HG03135 (cell line): ENCODE results near the gene GALK2.
A peak's percentile ranks its signal among the peaks of the same experiment; 100 is the strongest.
"Not testable (repeated sequence)": the region's sequence is repeated elsewhere in the genome, so short reads cannot be mapped to it uniquely, and the experiment has no call there.

Experiments
- ATAC-seq: cut with Tn5 transposase; IDR thresholded peaks from one replicate; pipeline ENCODE4 v1.9.1; 2021; ENCODE audit warnings: mild to moderate bottlenecking, moderate library complexity; ENCODE audit not compliant: unreplicated experiment

The GALK2 gene

GRCh38 chr15:49163678-49164077 is 6.4 kb upstream of the GALK2 start:
- no peak for ATAC-seq

DNA sequence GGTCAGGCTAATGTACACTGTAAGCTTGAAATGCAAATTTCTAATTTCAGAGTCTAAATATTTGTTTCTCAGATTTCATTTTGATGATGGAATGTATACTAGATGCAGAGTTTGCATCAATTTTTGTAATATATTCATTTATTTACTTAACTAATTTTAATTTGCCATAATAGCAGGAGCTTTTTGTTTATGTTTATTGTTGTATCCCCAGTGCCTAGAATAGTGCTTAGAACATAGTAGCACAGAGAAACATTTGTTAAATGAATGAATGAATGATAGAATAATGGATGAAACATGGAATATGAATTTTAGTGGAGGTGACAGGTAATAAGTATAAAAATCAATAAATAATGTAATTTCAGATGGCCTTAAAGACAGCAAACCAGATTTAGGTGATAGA is 5.2 kb upstream of the GALK2 start:
- ATAC-seq = no peak

- no peak for ATAC-seq
These were observed 2.0 kb upstream of the GALK2 start for GRCh38 chr15:49168016-49168415.

DNA sequence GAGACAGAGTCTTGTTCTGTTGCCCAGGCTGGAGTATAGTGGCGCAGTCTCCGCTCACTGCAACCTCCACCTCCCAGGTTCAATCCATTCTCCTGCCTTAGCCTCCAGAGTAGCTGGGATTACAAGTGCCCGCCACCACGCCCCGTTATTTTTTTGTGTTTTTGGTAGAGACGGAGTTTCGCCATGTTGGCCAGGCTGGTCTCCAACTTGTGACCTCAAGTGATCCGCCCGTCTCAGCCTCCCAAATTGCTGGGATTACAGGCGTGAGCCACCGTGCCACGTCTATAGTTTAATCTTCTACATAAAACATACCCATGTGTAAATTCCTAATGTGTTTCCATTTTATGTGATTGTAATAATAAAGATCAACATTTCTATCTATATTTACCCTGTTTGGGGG is 1.7 kb downstream of the GALK2 start:
- ATAC-seq = no peak

DNA sequence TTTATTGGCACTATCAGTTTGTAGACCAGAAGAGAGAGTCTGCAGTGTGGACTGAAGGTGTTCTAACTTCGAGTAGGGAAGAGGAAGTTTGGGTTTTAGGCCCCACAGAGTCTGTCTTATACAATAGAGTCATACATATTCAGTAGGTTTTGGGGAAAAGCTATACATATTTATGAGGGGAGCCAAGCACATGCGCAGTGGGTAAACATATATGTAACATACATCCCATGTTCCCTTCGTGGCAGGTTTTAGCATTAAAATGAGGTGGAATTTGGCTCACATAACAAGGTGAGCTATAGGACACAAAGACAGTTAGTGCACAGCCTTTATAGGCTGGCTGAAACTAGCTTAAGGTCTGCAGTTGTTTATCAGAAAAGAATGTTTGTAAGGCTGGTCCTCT is 4.9 kb downstream of the GALK2 start:
- ATAC-seq = no peak

GRCh38 chr15:49175582-49176397 is 5.7 kb downstream of the GALK2 start:
- ATAC-seq = not testable (repeated sequence)

DNA sequence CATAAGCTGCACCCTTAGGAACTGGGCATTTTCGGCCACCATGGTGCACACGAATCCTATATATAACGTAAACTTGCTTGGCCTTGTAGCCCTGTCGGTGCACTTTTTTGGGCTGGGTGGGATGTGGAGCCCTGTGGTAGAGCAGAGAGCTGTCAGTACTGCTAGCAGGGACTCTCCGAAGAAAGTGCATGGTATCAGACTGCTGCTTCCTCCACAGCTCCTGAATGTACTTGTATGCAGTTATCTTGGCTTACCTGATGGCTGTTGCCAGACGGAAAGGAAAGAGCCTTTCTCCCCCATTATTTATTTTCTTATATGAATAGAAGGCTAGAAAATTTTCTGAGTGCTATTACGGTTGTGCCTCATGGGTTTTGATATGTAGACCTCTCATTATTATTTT is 8.4 kb downstream of the GALK2 start:
- no peak for ATAC-seq

GRCh38 chr15:49179433-49180190 is 9.6 kb downstream of the GALK2 start:
- ATAC-seq = no peak

DNA sequence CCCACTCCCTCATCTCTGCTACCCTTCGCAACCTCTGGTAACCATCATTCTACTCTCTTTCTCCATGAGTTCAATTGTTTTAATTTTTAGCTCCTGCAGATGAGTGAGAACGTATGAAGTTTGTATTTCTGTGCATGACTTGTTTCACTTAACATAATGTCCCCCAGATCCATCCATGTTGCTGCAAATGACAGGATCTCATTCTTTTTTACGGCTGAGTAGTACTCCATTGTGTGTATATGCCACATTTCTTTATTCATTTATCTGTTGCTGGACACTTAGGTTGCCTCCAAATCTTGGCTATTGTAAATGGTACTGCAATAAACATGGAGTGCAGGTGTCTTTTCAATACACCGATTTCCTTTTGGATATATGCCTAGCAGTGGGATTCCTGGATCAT is 12.1 kb downstream of the GALK2 start:
- no peak for ATAC-seq

DNA sequence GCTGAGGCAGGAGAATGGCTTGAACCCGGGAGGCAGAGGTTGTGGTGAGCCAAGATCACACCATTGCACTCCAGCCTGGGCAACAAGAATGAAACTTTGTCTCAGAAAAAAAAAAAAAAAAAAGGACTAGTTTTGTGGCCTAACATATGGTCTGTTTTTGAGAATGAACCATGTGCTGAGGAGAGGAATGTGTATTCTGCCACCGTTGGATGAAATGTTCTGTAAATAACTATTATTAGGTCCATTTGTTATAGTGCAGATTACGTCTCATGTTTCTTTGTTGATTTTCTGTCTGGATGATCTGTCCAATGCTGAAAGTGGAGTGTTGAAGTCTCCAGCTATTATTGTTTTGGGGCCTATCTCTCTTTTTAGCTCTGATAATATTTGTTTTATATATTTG is 13.7 kb downstream of the GALK2 start:
- ATAC-seq = not testable (repeated sequence)

DNA sequence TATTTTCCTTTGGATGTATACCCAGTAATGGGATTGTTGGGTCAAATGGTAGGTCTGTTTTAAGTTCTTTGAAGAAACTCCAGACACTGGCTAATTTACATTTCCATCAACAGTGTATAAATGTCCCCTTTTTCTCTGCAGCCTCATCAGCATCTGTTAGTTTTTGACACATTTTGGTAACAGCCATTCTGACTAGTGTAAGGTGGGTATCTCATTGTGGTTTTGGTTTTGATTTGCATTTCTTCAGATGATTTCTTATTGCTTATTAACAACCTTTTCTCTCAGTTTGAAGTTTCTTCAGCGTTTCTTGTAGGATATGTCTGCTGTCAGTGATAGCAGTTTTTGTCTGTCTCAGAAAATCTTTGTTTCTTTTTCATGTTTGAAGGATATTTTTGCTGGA is 15.4 kb downstream of the GALK2 start:
- ATAC-seq = peak; percentile 71

- ATAC-seq = no peak
These were observed 17.6 kb downstream of the GALK2 start for GRCh38 chr15:49187549-49188245.

DNA sequence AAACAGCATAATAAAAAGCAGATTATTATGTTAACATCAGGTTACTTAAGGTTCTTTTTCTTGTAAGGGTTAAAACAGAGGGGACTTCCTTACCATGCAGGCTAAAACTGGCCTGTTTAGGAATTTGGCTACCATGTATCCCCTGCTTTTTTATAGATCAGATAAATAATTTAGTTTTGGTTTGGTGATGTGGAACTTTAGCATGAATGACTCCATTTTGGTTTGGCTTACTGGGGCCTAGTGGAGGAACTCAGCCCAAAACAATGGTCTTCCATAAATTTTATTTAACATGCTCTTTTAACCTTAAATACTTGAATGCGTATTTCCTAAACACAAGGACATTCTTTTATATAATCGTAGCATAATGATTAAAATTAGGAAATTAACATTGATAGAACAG is 18.9 kb downstream of the GALK2 start:
- ATAC-seq = no peak

DNA sequence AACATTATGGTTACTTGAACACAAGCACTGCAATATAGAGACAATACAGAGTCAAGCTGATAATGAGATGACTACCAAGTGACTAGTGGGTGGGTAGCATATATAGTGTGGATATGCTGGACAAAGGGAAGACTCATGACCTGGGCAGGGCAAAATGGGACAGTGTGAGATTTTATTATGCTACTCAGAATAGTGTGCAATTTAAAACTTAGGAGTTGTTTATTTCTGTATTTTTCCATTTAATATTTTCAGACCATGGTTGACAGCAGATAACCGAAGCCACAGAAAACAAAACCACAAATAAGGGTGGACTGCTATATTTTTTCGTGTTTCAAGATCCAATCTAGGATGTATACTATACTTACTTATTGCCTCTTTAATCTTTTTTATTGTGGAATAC is 19.6 kb downstream of the GALK2 start:
- no peak for ATAC-seq

GRCh38 chr15:49190586-49190985 is 20.5 kb downstream of the GALK2 start:
- ATAC-seq = no peak

- no peak for ATAC-seq
These were observed 21.8 kb downstream of the GALK2 start for GRCh38 chr15:49191892-49192291.

GRCh38 chr15:49196856-49197255 is 26.8 kb downstream of the GALK2 start:
- no peak for ATAC-seq

DNA sequence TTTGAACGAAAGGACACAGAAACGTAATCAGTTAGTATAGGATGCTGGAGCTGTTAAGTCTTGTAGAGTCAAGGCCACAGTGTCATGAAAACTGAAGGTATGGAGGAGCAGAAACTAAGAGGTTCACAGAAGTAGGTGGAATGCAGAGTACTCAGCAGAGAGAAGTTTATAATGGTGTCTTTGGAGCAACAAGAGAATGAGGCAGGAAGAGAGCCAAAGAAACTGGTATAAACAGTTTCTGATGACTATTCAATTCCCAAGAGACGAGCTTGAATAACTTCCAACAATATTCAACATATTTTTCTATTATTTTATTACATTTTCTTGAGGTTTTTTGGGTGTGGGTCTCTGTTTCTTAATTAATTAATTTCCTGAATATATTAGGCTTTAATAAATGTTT is 29.6 kb downstream of the GALK2 start:
- ATAC-seq = no peak

DNA sequence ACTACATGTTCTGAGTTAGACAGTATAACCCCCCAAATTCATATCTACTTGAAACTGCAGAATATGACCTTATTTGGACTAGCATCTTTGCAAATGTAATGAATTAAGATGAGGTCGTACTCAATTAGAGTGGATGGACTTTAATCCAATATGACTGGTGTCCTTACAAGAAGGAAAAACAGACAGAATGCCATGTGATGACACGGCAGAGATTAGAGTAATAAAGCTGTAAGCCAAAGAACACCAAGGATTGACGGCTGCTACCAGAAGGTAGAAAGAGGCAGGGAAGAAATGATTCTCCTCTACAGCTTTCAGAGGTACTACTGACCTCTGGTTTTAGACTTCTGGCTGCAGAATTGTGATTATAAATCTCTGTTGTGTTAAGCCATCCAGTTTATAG is 30.3 kb downstream of the GALK2 start:
- no peak for ATAC-seq

DNA sequence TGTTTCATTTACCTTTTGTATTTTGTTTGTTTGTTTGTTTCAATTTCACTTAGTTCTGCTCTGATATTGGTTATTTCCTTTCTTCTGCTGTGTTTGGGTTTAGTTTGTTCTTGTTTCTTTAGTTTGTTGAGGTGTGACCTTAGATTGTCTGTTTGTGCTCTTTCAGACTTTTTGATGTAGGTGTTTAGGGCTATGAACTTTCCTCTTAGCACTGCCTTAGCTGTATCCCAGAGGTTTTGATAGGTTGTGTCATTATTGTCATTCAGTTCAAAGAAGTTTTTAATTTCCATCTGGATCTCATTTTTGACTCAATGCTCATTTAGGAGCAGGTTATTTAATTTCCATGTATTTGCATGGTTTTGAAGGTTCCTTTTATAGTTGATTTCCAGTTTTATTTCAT is 38.1 kb downstream of the GALK2 start:
- ATAC-seq = not testable (repeated sequence)

- no peak for ATAC-seq
These were observed 42.9 kb downstream of the GALK2 start for GRCh38 chr15:49212897-49213296.
